A549 treated with CORT108297 at 1 μM for 4 hours (cell line): Measurements from ENCODE around the gene TSPY8. TPM values are rescaled to one million over a fixed set of nuclear protein-coding genes. Genes with fewer than 3 reads are reported as not detected.

Experiments used
- total RNA-seq: library from RNA; stranded (reverse); fragments of 200-300 nt; extraction: Qiagen RNA extraction; gene quantifications from 5 replicates; pipeline ENCODE4 v1.2.3, GENCODE V29; 2022

TSPY8 gene
- not detected in 5 replicates for total RNA-seq

GRCh38 chrY:9357497-9357896 is at the start of gene TSPY8:
Gene TSPY8 (plus strand): TSS chrY:9357797. CDS start chrY:9357843, 46 bp downstream.

GRCh38 chrY:9337164-9337563 is 20.4 kb upstream of the TSPY8 start, which contains the start of gene TSPY4:
Gene TSPY4 (plus strand): TSS chrY:9337464. CDS start chrY:9337510, 46 bp downstream.

DNA sequence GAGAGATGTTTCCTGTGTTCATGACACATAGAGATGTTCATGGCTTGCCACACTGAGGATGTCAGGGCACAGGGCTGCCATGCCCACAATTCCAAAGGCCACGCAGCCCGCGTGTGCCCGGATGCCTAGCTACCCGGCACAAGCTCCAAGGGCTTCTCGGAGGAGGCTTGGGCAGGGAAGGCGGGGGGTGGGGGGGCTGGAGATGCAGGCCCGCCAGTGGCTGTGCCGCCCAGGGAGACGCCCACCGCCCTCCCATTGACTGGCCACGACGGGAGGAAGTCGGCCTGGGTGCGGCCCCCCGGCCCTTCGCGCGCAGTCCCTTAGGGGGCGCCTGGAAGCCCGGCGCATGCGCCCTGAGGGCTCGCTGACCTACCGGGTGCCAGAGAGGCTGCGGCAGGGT is 40.5 kb downstream of the TSPY8 start, which contains the start of gene TSPY3:
Gene TSPY3 (plus strand): TSS at position 301 of the 400 bp plus-strand sequence. CDS start 46 bp downstream, at position 347.

Other genes with a start within 250 kb of the TSPY8 start
- gene TSPY4, start 20.3 kb upstream of the TSPY8 start, total RNA-seq: not detected in 5 replicates
- not detected in 5 replicates for gene TSPY3, start 40.6 kb downstream of the TSPY8 start, total RNA-seq
- not detected in 5 replicates for gene TSPY1, start 109.2 kb downstream of the TSPY8 start, total RNA-seq
- gene TSPY9, start 129.5 kb downstream of the TSPY8 start, total RNA-seq: not detected in 5 replicates
- gene TSPY10, start 170.1 kb downstream of the TSPY8 start, total RNA-seq: not detected in 5 replicates